HG03469 (cell line): ENCODE data around the gene MGME1.

Source experiments
- ATAC-seq: cut with Tn5 transposase; IDR thresholded peaks from one replicate; pipeline ENCODE4 v1.9.1; 2021; ENCODE audit warnings: mild to moderate bottlenecking, moderate library complexity, moderate number of reproducible peaks; ENCODE audit not compliant: unreplicated experiment

Gene MGME1, protein sequence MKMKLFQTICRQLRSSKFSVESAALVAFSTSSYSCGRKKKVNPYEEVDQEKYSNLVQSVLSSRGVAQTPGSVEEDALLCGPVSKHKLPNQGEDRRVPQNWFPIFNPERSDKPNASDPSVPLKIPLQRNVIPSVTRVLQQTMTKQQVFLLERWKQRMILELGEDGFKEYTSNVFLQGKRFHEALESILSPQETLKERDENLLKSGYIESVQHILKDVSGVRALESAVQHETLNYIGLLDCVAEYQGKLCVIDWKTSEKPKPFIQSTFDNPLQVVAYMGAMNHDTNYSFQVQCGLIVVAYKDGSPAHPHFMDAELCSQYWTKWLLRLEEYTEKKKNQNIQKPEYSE

DNA sequence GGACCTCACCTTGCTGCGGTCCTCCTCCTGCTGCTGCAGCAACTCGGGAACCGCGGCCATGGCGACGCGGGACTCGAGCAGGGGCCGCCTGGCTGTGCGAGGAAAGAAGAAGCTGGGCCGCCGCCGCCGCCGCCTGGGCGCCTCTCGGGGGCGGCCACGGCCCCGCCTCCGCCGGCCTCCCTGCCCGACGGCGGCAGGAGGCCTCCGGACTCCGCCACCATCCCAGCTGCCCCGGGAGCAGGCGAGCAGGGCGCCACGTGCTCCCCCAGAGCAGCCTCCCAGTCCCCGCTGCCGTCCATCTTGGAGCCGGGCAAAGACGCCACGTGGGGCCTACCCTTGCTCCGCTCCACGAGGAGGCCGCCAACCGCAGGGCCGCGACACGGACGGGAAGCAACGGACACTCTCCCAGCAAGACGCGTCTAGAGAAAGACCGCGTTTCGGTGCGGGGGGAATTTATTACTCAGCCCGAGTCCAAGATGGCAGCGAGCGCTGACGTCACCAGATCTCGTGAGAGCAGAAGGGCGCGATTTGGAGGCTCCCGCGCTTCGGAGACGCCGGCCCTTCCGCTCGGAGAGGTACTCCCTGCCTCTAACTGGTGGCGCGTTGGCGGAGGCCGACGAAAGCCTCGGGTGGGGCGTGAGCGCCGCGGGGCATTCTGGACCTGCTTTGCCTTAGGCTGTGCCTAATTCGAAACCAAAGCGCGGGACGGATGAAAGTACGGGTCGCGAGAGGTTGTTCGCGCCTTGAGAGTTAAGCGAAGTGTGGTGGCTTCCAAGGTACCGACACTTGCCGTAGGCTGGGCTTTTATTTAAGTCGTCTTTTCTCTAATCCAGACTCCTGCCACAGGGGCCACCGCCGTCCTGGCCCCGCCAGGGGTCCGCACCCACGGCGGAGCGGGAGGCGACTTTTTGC lies at the start of gene MGME1, which contains the start of gene SNX5:
TSS of gene MGME1 (plus strand) at position 653 of the 912 bp plus-strand sequence. CDS start 842 bp downstream, outside the sequence.
TSS of gene SNX5 (minus strand) at position 429 of the 912 bp plus-strand sequence. CDS start at position 60, 369 bp downstream.
- ATAC-seq = peak; percentile 75

DNA sequence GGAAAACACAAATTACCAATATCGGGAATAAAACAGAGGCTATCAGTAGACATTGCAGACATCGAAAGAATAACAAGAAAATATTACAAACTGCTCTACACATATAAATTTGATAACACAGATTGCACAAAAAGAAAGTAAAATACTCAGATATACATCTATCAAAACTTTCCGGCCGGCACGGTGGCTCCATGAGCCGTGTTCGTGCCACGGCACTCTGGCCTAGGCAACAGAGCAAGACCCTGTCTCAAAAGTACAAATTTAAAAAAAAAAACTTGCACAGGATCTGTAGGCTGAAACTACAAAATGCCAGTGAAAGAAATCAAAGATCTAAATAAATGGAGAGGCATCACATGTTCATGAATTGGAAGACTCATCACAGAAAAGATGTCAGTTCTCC lies 49.7 kb upstream of the MGME1 start:
- no peak for ATAC-seq

DNA sequence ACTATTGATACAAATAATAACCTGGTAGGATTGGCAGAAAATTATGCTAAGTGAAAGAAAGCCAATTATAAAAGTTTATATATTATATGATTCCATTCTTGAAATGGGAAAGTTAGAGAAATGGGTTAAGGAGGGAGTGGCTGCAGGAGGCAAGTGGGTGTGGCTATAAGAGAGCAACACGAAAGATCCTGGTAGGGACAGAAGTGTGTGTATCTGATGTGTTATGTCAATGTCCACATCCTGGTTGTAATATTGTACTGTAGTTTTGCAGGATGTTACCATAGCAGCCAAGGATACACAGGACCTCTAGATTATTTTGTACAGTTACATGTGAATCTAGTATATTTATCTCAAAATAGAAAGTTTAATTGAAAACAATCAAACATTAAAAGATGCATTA lies 47.0 kb upstream of the MGME1 start:
- no peak for ATAC-seq

DNA sequence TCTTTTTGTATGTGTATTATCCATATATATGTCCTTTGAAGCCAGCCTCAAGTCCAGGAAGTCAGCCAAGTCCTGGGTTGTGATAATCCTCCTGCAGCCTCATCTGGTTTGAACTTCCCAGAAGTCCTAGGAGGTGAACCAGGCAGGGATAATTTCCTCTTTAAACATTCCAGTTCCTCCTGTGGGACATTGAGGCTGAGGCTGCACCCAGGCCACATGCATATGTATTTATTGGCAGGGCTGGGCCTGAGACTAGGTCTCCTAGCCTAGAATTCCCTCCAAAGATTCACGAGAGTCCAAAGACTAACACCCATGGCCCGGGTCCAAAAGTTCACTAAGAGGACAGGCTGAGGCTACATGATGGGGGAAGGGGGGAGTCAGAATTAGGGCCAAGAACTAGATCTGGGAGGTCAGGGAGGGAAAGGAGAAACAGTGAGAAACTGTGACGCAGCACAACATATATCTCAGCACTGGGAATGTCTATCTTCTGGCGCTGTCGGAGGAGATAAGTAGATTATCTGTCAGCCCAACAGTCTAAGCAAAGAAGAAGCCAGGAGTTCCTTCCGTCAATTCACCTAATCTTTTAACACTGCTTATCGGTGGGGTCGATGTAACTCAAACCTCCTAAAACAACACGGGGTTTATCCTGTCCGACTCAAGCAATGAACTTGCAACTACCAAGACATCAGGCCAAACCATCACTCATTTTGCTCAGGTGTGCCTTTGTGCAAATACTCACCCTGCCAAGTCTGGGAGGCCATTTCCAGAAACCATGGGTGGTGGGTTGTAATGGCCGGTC lies 43.5 kb upstream of the MGME1 start:
- ATAC-seq = no peak

DNA sequence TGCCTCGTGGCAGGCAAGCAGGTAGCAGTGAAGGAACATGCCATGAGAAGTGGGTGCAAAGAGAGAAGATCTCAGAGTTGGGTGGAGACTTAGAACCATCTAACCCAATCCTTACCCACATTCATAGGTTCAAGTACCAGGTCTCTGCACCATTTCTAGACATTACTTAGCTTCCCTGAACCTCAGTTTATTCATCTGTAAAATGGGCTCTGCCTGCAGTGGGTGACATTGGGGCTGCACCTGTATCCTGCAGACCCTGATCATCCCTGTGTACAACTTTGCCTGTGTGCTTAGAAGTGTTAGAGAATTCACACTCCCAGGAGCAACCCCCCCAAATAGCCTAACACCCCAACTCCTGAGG lies 42.9 kb upstream of the MGME1 start:
- ATAC-seq = no peak

DNA sequence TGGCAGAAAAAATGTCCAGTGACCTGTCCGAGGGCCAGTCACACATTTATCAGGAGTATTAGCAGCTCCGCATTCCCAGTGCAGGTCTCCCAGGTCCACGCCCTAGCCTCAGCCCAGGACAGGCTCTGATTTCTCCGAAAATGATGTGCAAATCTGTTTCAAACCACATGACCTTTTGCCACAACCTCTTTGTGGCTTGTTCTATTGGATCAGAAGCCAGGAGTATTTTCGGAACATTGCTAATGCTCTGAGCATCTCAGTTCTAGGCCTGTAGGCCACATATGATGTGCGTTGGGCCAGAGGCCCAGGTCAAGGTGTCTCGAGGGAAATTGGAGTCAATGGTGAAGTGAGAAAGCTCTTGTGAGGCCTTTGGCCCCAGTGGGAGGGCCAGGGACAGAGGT lies 40.6 kb upstream of the MGME1 start:
- ATAC-seq = no peak

DNA sequence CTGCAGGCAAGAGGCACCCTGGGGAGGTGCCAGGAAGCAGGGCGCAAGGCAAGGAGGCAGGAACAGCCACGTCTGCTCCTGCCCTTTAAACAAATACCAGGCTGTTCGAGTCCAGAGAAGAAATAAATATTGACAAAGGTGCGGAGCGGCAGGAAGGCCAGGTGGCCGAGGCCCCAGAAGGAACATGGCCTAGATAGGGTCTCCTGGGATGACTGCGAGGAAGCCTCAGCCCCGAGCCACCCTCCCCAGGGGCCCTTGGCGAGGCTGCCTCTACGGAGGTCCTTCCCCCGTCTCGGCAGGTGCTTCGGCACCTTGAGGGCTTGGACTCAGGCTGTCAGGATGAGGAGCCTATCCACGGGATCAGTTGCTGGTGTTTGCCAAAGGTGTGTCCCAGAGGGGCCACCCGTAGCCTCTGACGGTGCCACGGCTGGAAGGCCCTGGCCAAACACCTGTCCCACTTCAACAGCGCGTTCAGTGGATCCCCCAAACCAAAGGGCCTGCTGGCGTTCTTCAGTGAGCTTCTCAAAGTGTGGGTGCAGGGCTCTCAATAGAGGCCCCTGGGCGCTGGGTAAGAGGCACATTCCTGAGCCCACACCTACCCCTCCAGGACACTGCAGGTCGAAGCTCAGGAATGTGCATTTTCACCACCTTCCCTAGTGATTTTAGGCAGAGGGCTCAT lies 40.0 kb upstream of the MGME1 start:
- no peak for ATAC-seq

DNA sequence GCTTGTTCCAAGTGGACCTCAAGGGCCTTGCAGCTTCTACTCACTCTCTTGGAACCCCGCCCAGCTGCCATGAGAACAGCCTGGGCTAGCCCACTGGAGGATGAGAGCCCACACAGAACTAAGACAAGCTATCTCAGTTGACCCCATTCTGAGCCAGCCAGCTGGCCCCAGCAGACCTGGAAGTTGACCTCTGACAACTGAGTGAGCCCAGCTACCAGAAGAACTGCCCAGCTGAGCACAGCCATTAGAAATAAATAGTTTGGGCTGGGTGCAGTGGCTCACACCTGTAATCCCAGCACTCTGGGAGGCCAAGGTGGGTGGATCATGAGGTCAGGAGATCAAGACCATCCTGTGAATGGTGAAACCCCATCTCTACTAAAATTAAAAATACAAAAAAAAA lies 37.3 kb upstream of the MGME1 start:
- ATAC-seq = no peak

DNA sequence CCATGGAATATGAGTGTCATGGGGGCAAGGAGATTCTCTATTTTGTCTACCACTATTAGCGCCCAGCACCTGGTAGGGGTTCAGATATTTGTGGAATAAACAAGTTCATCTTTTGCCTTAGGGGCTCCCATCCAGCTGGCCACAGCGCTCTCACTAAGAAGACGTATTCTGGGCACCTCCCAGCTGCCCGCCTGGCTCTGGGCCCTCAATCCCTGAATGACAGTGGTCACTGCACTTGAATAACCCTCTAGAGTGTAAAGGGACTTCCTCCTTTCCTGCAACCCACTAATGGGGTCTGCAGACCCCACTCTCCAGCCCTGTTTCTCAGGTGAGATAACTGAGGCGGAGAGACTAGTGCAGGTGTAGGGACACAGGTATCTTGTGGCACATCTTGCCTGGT lies 36.4 kb upstream of the MGME1 start:
- ATAC-seq = no peak

DNA sequence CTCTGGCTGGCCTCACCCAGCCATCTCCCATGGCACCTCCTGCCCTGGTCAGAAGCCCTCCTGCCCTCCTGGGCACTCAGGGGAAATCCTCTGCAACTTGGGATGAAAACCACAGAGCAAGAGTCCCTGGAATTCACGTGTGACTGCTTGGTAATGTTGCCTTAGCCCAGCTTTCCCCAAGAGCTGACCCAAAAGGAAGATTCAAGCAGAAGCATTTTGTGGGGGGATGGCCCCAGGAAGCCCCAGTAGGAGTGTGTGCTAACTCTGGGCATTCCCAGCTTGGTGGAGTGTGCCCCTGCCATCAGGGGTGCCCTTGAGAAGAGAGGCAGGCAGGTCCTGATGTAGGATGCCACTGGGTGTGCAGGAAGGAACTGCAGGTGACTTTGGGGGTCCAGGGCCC lies 35.7 kb upstream of the MGME1 start:
- no peak for ATAC-seq

DNA sequence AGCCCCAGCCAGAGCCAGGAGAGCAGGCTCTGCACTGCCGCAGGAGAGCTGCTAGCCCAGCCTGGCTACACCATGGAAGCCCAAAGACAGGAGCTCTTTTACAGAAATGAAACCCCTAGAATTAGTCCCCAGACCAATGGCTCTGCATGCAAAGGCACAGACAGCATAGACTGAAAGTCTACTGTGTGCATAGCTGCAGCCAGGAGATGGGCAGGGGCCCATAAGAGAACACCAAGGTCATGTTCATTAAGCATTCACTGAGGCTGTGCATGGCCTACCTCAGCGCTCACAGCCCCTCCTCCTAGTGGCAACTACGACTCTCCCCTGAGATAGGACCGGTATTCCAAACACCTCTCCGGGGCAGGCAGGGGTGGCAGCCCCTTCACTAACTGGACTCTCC lies 35.1 kb upstream of the MGME1 start:
- no peak for ATAC-seq

DNA sequence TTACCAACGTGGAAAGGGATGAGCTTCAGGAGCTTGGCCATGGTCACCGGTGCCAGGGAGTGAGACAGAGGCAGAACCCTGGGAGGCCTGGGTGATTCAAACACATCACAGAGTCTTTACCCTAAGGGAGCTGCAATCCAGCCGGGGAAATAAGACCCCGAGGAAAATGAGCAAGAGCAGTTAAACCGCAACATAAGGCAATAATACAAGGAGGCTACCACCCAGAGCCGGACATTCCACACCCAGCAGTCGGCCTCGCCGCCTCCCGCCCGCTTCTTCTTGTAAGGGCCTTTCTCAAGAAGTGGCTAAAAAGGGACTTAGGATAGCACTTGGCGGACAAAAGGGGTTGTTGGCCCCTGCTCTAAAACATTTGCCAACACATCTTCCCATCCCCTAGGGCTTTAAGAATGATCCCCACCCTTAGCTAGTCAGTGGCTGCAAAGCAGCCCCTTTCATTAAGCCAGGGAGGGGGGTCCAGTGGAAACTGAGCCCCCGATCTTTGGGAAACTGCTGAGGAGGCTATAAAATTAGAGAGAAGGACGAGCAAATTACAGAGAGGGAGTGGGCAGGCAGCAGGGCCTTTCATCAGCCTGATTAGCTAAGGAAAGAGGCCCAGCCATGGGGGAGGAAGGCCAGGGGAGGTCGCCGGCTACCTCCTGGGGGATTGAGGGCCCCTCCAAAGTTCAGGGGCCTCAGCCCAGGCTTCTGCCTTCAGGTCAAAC lies 34.5 kb upstream of the MGME1 start:
- ATAC-seq = no peak

DNA sequence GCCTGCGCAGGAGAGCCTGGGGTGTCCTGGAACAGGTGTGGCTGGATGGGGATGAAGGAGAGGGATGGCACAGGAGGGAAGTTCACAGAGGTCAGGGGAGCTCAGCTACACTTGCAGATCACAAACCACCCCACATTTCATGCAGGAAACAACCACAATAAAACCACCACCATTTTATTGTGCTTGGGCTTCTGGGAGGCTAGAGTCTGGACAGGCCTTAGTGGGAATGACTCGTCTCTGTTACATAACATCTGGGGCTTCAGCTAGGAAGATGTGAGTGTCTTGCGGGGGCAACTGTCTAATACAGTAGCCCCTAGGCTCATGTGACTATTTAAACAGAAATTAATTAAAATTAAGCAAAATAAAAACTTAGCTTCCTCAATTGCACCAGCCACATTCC lies 33.6 kb upstream of the MGME1 start:
- ATAC-seq = no peak

DNA sequence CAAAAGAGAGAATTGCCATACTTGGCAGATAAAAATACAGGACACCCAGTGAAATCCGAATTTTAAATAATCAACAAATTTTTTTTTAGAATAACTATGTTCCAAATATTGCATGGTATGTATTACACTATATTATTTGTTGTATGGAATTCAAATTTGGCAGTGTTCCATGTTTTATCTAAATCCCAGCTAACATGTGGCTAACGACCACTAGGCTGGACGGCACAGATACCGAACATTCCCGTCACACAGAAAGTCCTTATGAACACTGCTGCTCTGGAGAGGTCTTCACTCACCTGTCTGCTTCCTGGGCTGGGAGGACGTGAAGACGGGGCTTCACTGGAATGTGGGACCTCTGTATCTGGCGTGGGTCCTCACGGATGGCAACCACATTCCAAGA lies 33.1 kb upstream of the MGME1 start:
- ATAC-seq = no peak

DNA sequence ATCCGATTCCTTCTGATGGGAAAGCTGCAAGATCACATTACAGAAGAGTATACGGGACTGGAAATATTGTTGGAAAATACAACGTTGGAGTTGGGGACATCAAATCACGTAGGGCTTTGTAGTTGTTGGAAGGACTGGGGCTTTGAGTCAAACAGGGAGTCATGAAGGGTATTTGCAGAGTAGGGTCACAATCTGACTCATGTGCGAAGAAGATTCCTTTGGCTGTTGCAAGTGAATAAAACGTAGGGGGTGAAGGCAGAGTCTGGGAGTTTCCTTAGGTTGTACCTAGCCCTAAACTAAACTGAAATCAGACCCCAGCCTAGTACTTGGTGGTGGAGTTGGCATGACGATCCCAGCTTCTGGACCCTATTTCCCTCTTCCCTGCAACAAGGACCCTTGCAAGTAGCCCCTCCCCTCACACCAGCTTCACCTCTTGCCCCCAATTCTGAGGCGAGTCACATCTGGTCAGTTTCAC lies 32.5 kb upstream of the MGME1 start:
- no peak for ATAC-seq

DNA sequence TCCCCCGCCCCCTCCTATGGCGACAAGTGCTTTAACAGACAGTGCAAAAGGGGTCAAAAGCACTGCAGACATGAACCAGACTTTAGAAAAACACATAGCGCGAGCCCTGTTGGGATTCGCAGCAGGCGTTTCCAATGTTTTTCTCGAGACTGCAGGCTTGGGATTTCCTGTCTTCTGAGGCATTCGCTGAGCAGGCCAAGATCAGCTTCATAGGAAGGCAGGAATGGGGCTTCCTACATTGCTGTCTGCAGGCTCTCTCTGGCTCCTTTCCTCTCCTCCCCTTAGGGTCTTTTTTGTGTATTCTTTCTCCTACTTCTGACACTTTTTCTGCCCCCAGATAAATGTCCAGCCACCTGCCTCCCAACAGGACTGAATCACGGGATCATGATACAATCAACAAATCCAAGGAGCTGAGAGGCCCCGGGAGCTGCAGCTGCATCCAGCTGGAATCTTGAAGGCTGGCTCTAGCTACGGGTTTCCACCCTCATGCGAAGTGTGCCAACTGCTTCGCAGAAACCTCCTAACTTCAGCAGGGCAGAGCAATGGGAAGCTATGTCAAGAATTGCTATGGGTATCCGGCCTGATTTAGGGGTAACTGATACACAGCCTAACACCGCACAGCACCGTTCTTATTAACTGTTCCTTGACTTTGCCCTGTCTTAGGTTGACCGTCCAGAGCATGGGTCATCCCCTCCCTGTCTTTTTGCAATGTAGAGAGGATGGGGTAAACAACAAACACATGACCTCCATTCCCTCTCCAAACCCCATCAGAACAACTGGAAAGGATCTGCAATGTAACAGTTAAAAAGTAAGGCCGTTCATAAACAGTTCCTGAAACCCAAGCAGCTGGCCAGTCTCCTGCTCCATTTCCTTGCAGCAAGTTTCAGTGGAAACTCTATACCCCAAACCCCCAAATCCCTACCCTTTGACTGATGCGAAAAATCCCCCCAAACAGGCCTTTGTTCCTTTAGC lies 31.8 kb upstream of the MGME1 start:
- no peak for ATAC-seq

DNA sequence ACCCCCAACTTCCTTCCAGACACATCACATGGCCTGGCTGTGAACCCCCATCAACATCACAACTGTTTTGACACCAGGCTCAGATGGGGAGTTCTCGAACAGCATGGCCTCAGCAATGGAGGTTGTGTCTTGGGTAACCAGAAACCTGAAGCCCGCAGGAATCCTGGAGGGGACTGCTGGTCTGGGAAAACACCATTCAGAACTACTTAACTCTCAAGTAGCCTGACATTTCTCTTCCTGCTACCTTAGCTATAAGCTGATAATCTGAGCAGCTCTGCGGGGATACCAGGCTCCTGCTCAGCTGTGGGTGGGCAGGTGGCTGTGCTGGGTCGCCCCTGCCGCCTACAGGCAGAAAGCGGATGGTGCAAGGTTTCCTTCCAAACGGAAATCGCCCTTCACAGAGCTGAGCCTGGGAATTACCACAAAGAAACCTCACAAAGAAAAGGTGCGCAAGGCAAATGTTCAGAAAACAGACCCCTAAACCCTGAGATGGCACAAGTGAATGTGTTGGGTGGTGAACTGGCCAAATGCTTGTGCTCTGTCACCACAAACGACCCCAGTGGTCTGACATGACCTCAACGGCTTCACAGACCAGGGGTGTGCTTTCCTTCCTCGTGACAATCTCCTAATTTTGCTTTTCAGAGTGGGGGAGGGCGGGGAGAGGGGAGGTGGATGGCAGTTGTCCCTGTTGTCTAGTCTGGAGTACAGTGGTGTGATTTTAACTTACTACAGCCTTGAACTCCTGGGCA lies 29.8 kb upstream of the MGME1 start:
- peak; percentile 41 for ATAC-seq

DNA sequence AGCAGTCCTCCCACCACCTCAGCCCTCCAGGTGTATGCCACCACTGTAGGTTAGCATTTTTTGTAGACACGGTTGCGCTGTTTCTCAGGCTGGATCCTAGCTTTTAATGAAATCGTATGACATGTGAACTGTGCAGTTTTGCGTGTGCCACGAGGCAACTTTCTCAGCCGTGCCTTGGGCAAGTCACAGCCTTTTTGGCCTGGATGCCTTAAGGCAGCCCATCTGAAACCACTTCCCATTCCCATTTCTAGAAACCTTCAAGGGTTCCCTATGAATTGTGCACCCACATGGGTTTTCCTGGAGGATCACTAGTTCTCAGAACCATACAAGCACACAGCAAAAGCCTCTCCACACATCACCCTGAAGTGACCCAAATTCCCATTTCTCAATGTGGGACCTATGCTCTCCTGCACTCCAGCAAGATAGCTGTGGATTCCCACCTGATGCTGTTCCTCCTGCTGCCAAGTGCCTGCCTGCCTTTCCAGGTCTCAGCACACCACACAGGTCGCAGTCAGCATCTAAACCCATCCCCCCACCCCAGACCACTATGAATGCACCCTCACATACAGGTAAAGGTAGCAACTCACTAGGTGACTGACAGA lies 29.1 kb upstream of the MGME1 start:
- ATAC-seq = no peak
